Measurements from ENCODE around the gene HSD17B11.
"Not testable (repeated sequence)": the region's sequence is repeated elsewhere in the genome, so short reads cannot be mapped to it uniquely, and the experiment has no call there.

Gene HSD17B11

DNA sequence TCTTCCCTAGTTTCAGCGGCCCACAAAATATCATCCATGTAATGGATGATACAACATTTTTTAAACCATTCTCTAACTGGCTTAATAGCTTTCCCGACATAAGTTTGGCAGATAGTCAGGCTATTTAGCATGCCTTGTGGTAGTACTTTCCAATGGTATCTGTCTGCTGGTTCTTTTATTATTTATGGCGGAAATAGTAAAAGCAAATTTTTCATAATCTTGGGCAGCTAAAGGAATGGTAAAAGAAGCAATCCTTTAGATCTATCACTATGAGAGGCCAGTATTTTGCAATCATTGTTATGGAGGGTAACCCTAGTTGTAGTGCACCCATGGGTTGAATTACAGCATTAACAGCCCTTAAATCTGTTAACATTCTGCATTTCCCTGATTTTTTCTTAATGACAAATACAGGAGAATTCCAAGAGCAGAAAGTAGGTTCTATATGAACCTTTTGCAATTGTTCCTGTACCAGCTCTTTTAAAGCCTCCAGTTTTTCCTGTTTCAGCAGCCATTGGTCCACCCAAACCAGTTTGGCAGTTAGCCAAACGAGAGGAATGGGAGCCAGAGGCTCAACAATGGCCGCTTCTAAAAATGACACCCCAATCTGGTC lies 14.3 kb upstream of the HSD17B11 start:
- DNase-seq (ENCODE audit: low read depth): no peak

DNA sequence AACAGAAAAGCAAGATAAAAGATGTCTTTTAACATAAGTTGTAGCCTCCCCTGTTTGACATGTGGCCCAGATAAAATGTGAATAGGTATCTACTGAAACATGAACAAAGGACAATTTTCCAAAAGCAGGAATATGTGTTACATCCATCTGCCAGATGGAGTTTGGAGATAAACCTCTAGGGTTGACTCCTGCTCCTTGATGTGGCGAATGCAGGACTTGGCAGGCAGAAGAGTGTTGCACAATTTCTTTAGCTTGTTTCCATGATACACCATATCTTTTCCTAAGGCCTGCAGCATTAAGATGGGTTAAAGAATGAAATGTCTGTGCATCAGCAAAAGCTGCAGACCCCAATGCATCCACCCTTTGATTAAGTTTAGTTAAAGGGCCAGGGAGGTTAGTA lies 12.7 kb upstream of the HSD17B11 start:
- not testable (repeated sequence) for DNase-seq (ENCODE audit: low read depth)

DNA sequence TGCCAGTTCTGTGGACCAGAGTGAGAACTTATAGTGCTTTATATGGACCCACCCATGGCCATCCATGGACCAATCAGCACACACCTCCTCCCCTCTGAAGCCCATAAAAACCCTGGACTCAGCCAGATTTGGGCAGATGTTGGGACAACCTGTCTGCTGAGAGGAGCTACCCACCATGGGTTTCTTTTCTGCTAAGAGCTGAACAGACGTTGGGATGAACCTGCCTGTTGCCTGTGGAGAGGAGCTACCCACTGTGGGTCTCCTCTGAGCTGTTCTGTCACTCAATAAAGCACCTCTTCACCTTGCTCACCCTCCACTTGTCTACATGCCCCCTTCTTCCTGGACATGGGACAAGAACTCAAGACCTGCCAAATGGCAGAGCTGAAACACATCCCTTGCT lies 9.0 kb upstream of the HSD17B11 start:
- no peak for DNase-seq (ENCODE audit: low read depth)

DNA sequence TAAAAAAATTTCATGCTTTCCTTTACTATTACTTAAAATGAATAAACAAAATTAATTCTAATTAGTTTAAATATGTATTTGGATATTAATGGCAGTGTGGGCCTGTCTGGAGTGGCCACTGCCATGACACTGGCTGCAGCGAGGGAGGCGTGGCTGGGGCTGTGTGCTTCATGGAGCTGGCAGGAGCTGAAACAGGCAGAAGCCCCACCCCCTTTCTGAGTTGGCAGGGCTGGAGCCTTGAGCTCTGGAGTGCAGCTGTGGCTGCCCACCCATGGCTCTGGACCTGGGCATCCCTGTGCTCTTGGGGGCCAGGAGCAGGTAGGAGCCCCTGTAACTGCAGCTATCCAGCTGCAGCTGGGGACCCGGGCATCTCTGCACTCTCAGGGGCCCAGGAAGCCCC lies 8.2 kb upstream of the HSD17B11 start:
- no peak for DNase-seq (ENCODE audit: low read depth)

DNA sequence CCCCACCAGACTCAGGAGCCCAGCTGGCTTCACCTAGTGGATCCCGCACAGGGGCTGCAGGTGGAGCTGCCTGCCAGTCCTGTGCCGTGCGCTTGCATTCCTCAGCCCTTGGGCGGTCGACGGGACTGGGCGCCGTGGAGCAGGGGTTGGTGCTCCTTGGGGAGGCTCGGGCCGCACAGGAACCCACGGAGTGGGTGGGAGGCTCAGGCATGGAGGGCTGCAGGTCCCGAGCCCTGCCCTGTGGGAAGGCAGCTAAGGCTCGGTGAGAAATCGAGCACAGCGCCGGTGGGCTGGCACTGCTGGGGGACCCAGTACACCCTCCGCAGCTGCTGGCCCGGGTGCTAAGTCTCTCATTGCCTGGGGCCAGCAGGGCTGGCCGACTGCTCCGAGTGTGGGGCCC lies 4.9 kb upstream of the HSD17B11 start:
- DNase-seq (ENCODE audit: low read depth): not testable (repeated sequence)

DNA sequence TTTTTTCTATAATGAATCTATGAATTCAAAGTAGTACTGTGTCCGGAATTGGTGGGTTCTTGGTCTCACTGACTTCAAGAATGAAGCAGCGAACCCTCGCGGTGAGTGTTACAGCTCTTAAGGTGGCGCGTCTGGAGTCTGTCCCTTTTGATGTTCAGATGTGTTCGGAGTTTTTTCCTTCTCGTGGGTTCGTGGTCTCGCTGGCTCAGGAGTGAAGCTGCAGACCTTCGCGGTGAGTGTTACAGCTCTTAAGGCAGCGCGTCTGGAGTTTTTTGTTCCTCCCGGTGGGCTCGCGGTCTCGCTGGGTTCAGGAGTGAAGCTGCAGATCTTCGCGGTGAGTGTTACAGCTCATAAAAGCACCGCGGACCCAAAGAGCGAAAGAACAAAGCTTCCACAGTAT lies 4.1 kb upstream of the HSD17B11 start:
- DNase-seq (ENCODE audit: low read depth): not testable (repeated sequence)

DNA sequence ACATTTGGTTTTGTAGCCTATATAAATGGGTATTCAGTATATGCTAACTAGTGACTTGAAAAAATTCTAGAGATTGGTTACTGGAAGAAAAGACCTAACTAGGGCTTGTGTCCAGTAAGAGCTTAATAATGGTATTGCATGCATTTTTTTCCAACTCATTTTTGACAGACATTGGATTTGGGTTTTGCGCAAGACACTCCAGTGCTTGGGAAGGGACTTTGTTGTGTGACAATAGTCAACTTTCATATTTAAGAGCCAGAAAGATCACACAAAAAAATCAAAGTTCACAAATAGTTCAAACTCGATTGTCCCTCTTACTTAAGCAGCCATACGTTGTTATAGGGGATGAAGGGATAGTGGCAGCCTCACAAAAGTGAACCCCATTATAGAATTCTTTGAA lies 1.2 kb upstream of the HSD17B11 start:
- no peak for DNase-seq (ENCODE audit: low read depth)

DNA sequence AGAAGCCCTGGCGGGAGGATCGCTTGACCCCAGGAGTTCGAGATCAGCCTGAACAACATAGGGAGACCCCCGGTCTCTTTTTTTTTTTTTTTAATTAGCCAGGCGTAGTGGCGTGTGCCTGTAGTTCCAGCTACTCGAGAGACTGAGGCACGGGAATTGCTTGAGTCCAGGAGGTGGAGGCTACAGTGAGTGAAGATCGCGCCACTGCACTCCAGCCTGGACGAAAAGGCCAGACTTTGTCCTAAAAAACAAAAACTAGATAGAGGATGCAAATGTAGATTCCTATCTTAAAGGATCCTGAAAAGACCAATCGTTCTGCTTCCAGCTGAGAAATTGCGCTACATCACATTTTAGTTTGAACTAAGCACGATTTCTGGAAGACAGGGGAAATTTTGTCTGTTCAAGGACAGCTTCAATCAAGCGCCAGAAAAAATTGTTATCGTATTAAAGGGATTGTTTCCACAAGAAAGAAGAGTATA lies 627 bp upstream of the HSD17B11 start:
- DNase-seq (ENCODE audit: low read depth): no peak

DNA sequence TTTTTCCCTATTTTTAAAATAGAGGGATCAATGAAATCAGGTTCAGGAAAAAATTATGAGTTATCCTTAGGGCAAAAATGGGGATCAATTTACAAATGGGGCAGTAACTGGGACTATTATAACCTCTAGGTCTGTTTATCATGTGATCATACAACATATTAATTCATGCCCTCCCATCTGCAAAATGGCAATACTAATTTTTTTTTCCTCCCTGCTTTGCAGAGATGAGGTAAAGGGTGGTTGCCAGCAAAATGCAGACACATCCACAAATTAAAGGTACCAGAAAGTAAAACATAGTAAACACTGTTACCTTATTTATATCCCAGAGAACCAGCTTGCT lies 467 bp downstream of the HSD17B11 start:
- no peak for DNase-seq (ENCODE audit: low read depth)

DNA sequence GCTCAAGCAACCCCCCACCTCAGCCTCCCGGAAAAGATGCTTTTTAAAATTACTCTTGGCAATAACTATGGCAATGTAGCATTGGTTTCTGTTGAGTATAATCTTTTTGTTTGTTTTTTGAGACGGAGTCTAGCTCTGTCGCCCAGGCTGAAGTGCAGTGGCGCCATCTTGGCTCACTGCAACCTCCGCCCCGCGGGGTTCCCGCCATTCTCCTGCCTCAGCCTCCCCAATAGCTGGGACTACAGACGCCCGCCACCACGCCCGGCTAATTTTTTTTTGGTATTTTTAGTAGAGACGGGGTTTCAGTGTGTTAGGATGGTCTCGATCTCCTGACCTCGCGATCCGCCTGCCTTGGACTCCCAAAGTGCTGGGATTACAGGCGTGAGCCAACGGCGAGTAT lies 933 bp downstream of the HSD17B11 start:
- DNase-seq (ENCODE audit: low read depth): not testable (repeated sequence)

DNA sequence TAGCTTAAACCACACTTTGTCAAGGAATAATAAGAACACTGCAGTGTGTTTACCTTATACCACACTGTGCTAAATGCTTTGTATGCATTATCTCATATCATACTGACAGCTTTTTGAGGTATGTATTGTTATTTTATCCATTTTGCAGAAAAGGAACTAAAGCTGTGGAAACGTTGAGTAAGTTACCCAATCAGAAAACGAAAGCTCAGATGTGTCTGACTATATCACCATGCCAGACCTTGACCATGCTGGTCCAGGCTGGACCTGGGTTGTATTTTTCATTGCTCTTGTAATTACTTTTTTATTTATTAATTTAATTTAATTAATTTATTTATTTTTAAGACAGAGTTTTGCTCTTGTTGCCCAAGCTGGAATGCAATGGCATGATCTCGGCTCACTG lies 2.1 kb downstream of the HSD17B11 start:
- no peak for DNase-seq (ENCODE audit: low read depth)

DNA sequence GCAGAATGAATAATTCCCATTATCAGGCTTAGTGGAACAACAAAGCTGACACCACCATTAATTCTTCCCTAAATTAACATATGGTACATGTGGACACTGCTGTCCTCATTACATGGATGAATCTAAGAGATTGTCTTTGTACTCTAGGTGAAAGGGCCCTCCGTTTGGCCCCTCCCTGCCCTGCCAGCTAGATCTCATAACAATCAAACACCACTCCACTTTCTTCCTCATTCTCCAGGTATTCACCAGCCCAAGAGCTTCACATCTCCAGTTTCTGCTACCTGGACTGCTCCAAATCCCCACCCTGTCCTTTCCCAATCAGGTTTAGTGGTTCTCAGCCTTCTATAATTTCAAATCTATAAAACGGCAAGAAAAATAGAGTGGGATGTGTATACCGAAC lies 3.8 kb downstream of the HSD17B11 start:
- DNase-seq (ENCODE audit: low read depth): no peak

DNA sequence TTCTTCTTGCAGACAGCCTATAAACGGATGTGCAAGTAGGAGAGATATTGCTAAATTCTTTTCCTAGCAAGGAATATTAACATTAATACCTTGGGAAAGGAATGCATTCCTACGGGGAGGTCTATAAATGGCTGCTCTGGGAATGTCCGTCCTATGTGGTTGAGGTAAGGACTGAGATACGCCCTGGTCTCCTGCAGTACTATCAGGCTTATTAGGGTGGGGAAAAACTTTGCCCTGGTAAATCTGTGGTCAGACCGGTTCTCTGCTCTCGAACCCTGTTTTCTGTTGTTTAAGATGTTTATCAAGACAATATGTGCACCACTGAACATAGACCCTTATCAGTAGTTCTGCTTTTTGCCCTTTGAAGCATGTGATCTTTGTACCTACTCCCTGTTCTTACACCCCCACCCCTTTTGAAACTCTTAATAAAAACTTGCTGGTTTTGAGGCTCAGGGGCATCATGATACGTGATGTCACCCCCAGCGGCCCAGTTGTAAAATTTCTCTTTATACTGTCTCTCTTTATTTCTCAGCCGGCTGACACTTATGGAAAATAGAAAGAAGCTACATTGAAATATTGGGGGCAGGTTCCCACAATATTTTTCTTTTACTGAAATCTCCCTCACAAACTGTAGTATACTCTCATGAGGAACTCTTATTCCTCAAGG lies 6.4 kb downstream of the HSD17B11 start:
- not testable (repeated sequence) for DNase-seq (ENCODE audit: low read depth)

DNA sequence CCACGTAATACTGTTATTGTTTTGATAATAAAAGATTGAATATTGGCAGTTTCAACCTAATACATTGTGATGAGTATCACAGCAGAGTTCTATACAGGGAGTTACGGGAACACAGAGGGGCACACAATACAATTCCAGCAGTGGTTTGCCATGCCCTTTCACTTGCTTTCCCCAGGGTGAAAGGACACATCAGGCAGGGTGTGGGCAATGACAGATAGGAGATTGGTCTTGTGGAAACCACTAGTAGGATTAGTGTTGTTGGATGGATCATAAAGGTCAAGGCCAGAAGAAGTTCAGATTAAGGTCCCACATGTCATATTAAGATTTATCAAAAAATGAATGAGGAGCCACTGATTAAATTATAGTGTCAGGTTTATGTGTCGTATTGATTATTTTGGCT lies 8.1 kb downstream of the HSD17B11 start:
- DNase-seq (ENCODE audit: low read depth): no peak

DNA sequence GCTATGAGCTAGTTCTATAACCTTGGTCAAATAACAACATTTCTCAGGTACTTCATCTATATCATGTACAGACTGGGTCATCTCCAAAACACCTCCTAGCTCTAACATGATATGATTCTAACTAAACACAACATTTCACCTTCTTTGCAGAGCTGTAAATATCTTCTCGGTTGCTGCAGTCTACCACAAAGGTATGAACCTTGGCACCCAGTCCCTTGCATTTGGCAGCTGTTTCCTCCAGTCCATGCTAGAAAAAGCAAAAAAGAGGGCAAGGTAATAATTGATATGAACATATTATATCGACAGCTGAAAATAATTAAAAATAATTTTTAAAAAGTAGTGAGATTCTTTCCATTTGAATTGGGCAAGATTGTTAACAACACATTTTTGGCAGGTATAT lies 8.9 kb downstream of the HSD17B11 start:
- no peak for DNase-seq (ENCODE audit: low read depth)

DNA sequence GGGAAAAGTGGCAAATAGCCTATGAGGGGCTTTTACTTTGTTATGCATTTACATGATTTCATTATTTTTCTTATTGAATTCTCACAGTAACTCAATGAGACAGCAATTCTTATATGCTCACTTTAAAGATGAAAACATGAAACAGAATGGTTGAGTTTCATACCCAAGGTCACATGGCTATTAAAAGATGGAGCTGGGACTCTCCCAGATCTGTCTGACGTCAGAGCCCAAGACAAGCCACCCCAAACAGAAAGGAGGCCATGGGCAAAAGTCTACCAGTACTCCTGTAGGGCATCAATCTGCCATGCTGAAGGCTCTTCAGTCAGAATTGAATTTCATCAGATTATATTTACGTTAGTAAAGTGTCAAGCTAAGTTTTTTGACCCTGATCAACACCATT lies 13.2 kb downstream of the HSD17B11 start:
- DNase-seq (ENCODE audit: low read depth): no peak

DNA sequence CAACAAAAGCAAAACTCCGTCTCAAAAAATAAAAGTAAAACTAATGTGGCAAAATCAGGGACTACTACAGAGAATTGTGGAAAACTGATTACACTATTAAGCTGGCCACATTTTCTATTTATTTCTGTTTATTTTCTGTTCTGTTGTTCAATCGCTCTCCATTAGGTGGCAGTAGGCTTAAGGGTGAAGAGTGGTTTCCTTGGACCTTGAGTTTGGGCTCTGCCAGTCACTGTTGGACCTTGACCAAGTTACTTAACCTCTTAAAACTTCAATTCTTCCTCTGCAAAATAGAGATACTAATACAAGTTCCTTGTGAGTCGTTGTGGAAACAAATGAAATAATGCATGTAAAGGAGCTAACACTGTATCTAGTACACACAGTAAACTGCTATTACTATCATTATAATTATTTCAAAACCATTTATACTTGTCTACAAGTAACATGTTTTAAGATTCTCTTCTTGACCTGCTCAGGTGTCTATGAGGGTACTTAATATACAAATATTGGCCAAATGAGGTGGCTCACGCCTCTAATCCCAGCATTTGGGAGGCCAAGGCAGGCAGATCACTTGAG lies 15.2 kb downstream of the HSD17B11 start:
- peak; percentile 60 for DNase-seq (ENCODE audit: low read depth)

DNA sequence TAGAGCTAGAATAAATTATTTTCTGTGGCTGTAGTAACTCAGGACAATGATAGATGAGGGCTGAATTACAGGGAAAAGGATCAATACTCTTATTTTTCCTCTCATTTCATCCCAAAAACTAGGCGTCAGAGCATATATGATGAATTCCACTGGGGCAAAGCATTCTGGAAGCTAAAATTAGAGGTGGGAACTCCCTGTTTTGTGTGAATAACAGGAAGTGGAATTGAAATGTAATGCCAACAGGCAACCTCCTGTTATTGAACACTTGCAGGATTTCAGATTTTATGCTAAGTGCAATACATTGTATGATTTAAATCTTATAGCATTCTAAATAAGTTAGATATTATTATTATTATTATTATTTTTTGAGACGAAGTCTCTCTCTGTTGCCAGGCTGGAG lies 20.9 kb downstream of the HSD17B11 start:
- no peak for DNase-seq (ENCODE audit: low read depth)

DNA sequence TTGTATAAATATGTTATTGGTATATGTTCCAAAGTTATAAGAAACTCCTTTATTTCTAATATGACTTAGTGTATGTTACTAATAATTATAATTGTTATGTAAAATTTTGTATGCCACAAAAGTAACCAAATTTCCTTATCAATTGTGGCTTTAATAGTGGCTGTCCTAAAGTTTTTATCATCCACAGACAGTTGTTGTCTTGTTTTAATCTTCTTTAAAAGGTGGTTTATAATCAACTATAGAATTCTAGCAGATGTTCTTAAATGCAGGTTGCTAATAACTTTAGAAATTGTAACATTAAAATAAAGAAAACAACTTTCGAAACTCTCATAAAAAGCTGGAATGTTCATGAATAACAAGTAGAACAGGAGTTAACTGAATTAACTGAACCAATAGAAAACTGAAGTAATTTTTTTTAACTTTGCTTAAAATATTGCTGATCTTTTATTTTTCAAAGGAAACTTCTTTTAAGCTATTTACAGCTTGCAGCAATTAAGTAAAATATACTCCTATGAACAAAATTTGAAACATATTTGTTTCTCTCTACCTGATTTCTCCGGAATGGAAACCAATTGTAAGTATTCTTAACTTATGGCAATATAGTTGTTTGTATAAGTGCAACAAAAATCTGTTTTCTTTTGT lies 24.3 kb downstream of the HSD17B11 start:
- no peak for DNase-seq (ENCODE audit: low read depth)

DNA sequence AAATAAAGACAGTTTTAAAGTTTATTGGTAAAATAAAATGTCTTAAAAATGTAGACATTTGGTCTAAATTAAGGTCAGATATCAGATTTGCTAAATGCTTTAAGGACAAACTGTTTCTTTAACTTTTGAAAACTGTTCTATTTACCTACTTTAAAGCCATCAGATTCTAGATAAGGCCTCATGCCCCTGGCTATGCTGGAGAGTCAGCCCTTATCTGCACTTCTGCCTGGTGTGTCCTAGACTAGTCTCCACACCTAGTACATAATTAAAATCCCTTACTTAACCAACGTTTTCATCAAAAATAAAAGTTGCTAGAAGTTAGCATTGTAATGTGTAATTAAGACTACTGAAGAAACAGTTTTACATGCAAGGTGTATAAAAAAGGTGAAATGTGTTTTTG lies 25.6 kb downstream of the HSD17B11 start:
- DNase-seq (ENCODE audit: low read depth): no peak

DNA sequence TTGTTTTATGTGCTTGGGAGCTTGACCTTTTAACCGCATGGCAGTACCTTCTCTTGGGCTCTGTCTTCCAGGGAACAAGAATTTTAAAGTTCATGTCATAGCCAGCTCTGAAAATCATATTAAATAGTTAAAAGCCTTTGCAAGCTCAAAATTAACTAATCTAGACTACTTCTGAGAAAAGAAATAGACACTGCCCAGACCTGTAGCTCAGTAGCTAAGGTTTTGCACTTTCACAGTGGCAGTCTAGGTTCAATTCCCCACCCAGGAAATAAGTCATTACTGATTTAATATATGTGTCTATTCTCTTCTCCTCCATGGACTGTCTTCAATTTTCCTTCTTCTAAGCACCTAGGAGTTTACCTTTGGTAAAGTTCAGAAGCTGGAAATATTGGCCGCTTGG lies 27.4 kb downstream of the HSD17B11 start:
- DNase-seq (ENCODE audit: low read depth): no peak

DNA sequence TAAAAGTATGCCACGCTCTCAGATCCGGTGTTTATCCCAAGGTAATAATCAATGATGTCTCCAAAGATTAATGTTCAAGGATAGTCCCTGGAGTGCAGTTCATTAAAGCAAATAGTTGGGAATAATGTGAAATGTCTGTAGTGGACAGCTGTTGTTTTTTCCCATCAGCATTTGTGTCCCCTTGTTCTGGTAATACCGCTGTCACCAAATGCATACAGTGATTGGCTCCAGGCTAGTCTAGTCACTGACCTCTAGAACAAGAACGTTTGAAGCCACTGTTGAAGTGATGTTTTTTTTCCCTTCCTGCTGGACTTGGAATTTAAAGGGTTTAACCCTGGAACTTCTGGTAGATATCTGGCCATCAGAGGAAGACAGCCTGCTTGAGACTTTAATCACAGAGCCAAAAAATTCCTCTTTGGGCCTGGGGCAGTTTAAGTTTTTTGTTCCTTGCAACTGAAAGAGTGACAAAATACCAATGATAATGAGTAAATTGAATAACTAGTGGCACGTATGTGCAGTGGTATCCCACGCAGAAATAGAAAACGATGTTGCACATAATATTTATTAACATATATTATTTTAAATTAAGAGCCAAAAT lies 30.6 kb downstream of the HSD17B11 start:
- no peak for DNase-seq (ENCODE audit: low read depth)

DNA sequence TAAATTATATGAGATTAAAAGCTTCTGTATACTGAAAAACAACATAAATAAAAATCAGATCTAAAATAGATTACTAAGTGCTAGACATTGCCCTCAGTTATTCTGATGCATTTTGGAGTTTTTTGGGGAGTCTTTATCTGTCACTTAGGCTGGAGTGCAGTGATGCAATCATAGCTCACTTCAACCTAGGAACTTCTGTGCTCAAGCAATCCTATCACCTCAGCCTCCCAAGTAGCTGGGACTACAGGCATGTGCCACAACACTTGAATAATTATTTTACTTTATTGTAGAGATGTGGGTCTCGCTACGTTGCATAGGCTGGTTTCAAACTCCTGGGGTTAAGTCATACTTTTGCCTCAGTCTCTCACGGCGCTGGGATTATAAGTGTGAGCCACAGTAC lies 31.7 kb downstream of the HSD17B11 start:
- DNase-seq (ENCODE audit: low read depth): no peak
